Measurements from ENCODE around the gene NKIRAS2.

NKIRAS2 gene

GRCh38 chr17:42026857-42027589 lies 7.1 kb downstream of the NKIRAS2 start:
- Mint-ChIP-seq H3K36me3 (peaks cover 8% of the 10 kb centered on the region), H3K4me3 (no peak overlapping the region), H3K27me3 (no peaks in the 10 kb centered on the region), H3K4me1 (peaks cover 9% of the 10 kb centered on the region), H3K9me3 (no peaks in the 10 kb centered on the region), H3K27ac (no peak overlapping the region)
- ATAC-seq (ENCODE audit: low read depth) = no peak
- no peak for DNase-seq (ENCODE audit: low spot score in 2 of 2)

- H3K4me3 Mint-ChIP-seq = no peak overlapping the region
- DNase-seq (ENCODE audit: low spot score in 2 of 2) (no peak), ATAC-seq (ENCODE audit: low read depth) (no peak)
- no peaks in the 10 kb centered on the region for H3K27me3 Mint-ChIP-seq
- H3K36me3 Mint-ChIP-seq = peaks cover 3% of the 10 kb centered on the region
- peaks cover 5% of the 10 kb centered on the region for H3K4me1 Mint-ChIP-seq
- H3K27ac Mint-ChIP-seq = no peak overlapping the region
- H3K9me3 Mint-ChIP-seq = no peaks in the 10 kb centered on the region
These were observed 7.7 kb downstream of the NKIRAS2 start for GRCh38 chr17:42027590-42027889.

DNA sequence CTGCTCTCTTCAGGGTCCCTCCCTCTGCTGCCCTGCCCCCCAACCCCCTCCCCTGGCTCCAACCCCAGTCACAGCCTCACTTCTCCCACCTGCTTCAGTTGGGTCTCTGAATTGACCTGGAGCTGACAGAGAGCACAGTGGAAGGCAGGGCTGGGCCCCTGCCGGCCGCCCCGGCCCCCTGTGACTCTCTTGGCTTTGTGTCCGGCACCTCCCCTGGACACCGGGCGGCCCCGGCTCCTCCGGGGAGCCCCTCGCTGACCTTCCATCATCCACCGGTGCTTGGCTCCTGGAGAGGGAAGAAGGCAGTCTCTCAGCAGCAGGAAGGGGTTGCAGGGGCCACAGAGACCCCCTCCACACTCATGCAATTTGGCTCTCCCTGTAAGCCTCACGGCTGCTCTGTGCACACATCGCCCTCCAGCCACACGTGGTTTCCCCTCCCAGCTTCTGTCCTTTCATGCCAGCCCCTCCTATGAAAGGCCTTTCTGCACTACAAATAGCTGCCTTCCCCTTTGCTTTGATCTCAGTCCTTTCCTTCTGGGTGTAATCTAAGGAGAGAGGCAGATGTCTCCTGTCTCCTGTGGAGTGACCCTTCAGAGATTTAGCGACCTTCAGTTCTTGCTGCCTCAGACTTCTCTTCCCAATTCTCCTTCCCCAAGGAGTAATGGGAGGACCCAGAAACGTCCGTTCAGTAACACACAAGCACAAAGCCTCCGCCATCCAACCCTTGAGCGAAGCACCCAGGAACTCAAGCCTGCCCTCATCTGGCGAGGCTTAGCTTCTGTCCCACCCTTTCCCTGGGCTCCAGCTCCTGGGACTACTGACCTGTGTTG lies 8.3 kb downstream of the NKIRAS2 start:
- ATAC-seq (ENCODE audit: low read depth) (no peak), DNase-seq (ENCODE audit: low spot score in 2 of 2) (no peak)
- no peak overlapping the region for H3K4me3 Mint-ChIP-seq
- no peaks in the 10 kb centered on the region for H3K27me3 Mint-ChIP-seq
- H3K9me3 Mint-ChIP-seq = no peaks in the 10 kb centered on the region
- peaks cover 5% of the 10 kb centered on the region for H3K4me1 Mint-ChIP-seq
- H3K27ac Mint-ChIP-seq = no peak overlapping the region
- peaks cover 3% of the 10 kb centered on the region for H3K36me3 Mint-ChIP-seq

DNA sequence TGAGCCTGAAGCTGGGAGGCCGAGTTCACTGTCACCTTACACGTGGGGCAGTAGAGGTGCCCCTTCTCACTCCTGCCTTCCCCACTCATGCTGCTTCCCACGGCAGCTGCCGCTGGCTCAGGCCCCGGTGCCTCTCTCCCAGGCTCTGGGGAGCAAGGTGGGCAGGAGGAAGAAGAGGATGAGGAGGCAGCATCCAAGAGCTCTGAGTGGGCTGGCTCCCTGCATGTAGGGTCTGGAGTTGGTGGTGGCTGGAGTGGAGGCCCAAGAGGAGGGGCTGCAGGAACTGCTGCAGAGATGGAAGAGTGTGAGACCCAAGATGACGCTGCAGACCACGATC lies 8.9 kb downstream of the NKIRAS2 start:
- Mint-ChIP-seq H3K9me3 (no peaks in the 10 kb centered on the region), H3K36me3 (peaks cover 3% of the 10 kb centered on the region), H3K4me3 (no peak overlapping the region), H3K27me3 (no peaks in the 10 kb centered on the region), H3K4me1 (peaks cover 5% of the 10 kb centered on the region), H3K27ac (no peak overlapping the region)
- no peak for ATAC-seq (ENCODE audit: low read depth)
- no peak for DNase-seq (ENCODE audit: low spot score in 2 of 2)

DNA sequence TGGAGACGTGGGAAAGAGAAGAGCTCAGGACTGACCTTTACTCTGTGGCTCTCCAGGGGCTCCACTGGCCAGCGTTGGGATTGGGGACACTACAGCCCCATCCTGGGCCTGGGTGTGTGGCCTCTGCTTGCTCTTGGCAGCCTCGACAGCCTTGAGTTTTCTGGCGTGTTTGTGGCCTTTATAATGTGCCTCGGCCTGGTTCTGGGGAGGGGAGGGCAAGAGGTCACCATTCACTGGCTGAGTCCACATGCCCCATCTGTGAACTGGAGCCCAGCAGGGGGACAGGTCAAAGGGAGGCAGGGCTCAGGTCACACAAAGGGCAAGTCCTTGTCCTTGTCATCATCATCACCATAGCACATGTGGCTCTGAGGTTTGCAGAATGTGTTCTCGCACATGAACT lies 11.7 kb downstream of the NKIRAS2 start:
- Mint-ChIP-seq H3K4me1 (no peaks in the 10 kb centered on the region), H3K27me3 (no peaks in the 10 kb centered on the region), H3K9me3 (no peaks in the 10 kb centered on the region), H3K27ac (no peak overlapping the region), H3K4me3 (no peak overlapping the region), H3K36me3 (no peaks in the 10 kb centered on the region)
- ATAC-seq (ENCODE audit: low read depth) (no peak), DNase-seq (ENCODE audit: low spot score in 2 of 2) (no peak)

DNA sequence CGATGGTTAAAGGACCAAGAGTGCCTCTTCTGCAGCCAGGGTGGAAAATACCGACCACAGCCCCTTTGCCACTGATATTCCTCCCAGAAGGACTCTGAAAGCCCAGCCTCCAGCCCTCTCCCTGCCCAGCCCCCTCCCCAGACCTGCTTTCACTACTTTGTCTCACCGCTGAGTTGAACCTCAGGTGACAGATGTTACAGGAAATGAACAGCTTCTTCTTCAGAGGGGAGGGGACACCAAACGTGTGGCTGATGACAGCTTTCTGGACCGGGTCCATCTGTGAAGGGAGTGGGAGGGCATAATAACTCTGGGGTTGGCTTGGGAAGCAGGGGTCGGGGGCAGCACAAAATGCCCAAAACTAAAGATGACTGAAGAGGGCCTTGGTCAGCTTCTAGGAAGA lies 14.2 kb downstream of the NKIRAS2 start:
- no peak overlapping the region for H3K27ac Mint-ChIP-seq
- H3K27me3 Mint-ChIP-seq = peaks cover 2% of the 10 kb centered on the region
- H3K36me3 Mint-ChIP-seq = no peaks in the 10 kb centered on the region
- no peak for DNase-seq (ENCODE audit: low spot score in 2 of 2)
- H3K4me1 Mint-ChIP-seq = no peaks in the 10 kb centered on the region
- ATAC-seq (ENCODE audit: low read depth) = no peak
- no peaks in the 10 kb centered on the region for H3K9me3 Mint-ChIP-seq
- H3K4me3 Mint-ChIP-seq = no peak overlapping the region

DNA sequence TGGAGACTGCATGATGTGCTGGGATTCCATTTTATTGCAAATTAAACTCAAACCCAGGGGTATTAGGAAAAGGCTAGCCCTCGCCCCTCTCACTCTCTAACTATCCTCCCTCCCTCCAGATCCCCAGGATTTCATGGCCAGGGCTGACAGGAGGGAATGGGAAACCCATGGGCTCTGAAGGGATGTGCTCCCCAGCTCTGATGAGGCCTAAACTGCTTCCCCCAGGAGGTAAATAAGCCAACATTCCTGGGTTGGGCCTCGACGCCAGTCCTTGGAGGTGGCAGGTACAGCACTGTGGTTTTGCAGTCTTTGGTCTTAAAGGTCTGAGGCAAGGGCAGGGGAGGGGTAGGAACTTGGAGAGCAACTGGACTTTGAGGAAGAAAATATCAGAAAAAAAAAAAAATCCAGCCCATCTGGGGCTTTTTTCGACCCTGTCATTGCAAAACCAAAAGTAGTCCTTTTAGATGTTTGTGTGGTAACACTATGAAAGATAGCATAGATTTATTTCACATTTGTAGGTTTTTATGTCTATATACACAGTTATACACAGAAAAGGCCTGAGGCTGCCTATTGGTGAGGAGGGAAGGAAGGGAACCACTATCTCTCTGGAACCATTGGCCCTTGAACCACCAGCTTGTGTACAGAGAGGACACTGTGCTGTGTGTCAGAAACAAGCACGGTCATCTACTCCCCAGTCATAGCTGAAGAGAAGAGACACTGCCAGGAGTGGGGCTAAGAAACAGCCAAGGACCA lies 18.5 kb downstream of the NKIRAS2 start:
- Mint-ChIP-seq H3K9me3 (no peaks in the 10 kb centered on the region), H3K36me3 (no peaks in the 10 kb centered on the region), H3K27me3 (peaks cover 2% of the 10 kb centered on the region), H3K27ac (no peak overlapping the region), H3K4me3 (no peak overlapping the region), H3K4me1 (no peaks in the 10 kb centered on the region)
- DNase-seq (ENCODE audit: low spot score in 2 of 2) (no peak), ATAC-seq (ENCODE audit: low read depth) (no peak)

GRCh38 chr17:42039794-42040763 lies 20.2 kb downstream of the NKIRAS2 start:
- H3K36me3 Mint-ChIP-seq = no peaks in the 10 kb centered on the region
- no peak for DNase-seq (ENCODE audit: low spot score in 2 of 2)
- no peak overlapping the region for H3K4me3 Mint-ChIP-seq
- H3K27ac Mint-ChIP-seq = no peak overlapping the region
- ATAC-seq (ENCODE audit: low read depth) = no peak
- H3K27me3 Mint-ChIP-seq = peaks cover 2% of the 10 kb centered on the region
- no peaks in the 10 kb centered on the region for H3K4me1 Mint-ChIP-seq
- H3K9me3 Mint-ChIP-seq = no peaks in the 10 kb centered on the region

DNA sequence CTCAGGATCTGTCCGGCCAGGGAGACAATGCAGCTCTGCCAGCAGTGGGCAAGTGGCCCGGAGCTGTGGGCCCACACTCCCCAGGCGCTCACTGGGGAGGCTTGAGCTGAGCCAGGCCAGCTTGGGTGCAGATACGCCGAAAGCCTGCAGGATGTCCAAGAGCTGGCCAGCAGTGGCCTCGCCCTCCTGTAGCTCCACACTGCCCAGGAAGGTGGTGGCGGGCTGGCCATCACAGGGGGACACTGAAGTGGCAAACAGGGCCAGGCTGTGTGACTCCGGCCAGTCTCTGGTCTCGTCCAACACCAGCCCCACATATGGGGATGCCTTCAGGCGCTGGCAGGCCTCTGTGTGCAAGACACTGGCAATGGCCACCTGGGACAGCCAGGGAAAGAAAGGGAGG lies 20.9 kb downstream of the NKIRAS2 start:
- DNase-seq (ENCODE audit: low spot score in 2 of 2) = no peak
- Mint-ChIP-seq H3K4me3 (no peak overlapping the region), H3K27me3 (peaks cover 2% of the 10 kb centered on the region), H3K27ac (no peak overlapping the region), H3K9me3 (no peaks in the 10 kb centered on the region), H3K36me3 (no peaks in the 10 kb centered on the region), H3K4me1 (no peaks in the 10 kb centered on the region)
- ATAC-seq (ENCODE audit: low read depth) = no peak

- no peak overlapping the region for H3K4me3 Mint-ChIP-seq
- no peaks in the 10 kb centered on the region for H3K9me3 Mint-ChIP-seq
- H3K27me3 Mint-ChIP-seq = peaks cover 2% of the 10 kb centered on the region
- ATAC-seq (ENCODE audit: low read depth) (no peak), DNase-seq (ENCODE audit: low spot score in 2 of 2) (no peak)
- no peaks in the 10 kb centered on the region for H3K4me1 Mint-ChIP-seq
- no peak overlapping the region for H3K27ac Mint-ChIP-seq
- no peaks in the 10 kb centered on the region for H3K36me3 Mint-ChIP-seq
These were observed 21.7 kb downstream of the NKIRAS2 start for GRCh38 chr17:42041619-42042018.

GRCh38 chr17:42042598-42043319 lies 22.9 kb downstream of the NKIRAS2 start:
- Mint-ChIP-seq H3K4me1 (no peaks in the 10 kb centered on the region), H3K9me3 (no peaks in the 10 kb centered on the region), H3K27me3 (no peaks in the 10 kb centered on the region), H3K36me3 (no peaks in the 10 kb centered on the region), H3K4me3 (no peak overlapping the region), H3K27ac (no peak overlapping the region)
- ATAC-seq (ENCODE audit: low read depth) (no peak), DNase-seq (ENCODE audit: low spot score in 2 of 2) (no peak)

GRCh38 chr17:42045719-42046118 lies 25.8 kb downstream of the NKIRAS2 start:
- H3K4me3 Mint-ChIP-seq = no peak overlapping the region
- H3K27me3 Mint-ChIP-seq = no peaks in the 10 kb centered on the region
- H3K27ac Mint-ChIP-seq = no peak overlapping the region
- no peak for DNase-seq (ENCODE audit: low spot score in 2 of 2)
- H3K36me3 Mint-ChIP-seq = no peaks in the 10 kb centered on the region
- ATAC-seq (ENCODE audit: low read depth) = no peak
- peaks cover under 1% of the 10 kb centered on the region for H3K4me1 Mint-ChIP-seq
- no peaks in the 10 kb centered on the region for H3K9me3 Mint-ChIP-seq

DNA sequence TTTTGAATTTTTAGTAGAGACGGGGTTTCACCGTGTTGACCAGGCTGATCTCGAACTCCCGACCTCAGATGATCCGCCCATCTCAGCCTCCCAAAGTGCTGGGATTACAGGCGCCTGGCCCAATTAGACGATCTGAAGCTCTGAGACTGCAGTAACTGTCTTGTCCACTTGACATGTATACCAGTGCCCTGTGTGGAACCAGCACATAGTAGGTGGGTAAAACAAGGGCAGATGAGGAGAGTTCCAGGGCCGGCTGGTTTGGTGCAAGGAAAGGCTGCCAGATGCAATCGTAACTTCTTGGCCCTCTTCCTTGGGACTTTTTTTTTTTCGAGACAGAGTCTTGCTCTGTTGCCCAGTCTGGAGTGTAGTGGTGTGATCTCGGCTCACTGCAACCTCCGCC lies 27.5 kb downstream of the NKIRAS2 start:
- no peak overlapping the region for H3K4me3 Mint-ChIP-seq
- H3K9me3 Mint-ChIP-seq = no peaks in the 10 kb centered on the region
- peaks cover 4% of the 10 kb centered on the region for H3K27me3 Mint-ChIP-seq
- DNase-seq (ENCODE audit: low spot score in 2 of 2) (no peak), ATAC-seq (ENCODE audit: low read depth) (no peak)
- peaks cover 5% of the 10 kb centered on the region for H3K4me1 Mint-ChIP-seq
- no peaks in the 10 kb centered on the region for H3K36me3 Mint-ChIP-seq
- no peak overlapping the region for H3K27ac Mint-ChIP-seq
